GM12801 (cell line): ENCODE measurements around the gene MYADML2.

Source experiments
- CTCF ChIP-seq: IDR thresholded peaks from one replicate; pipeline ENCODE4 v1.5.1; 2011; ENCODE audit warnings: control low read depth; ENCODE audit not compliant: insufficient read length; ENCODE audit errors: extremely low read depth

Gene MYADML2

GRCh38 chr17:81980707-81981343, 33.8 kb upstream of the MYADML2 start:
- no peak for TF ChIP-seq CTCF

- TF ChIP-seq CTCF, result no peak
Measured at GRCh38 chr17:81980122-81980521, 33.1 kb upstream of the MYADML2 start.

GRCh38 chr17:81978524-81979298, 31.7 kb upstream of the MYADML2 start:
- TF ChIP-seq CTCF, result no peak

GRCh38 chr17:81977211-81977808, 30.3 kb upstream of the MYADML2 start, which contains the start of gene ASPSCR1:
ASPSCR1 (plus strand) TSS chr17:81977629; CDS start chr17:81977647, 18 bp downstream.
- TF ChIP-seq CTCF, result no peak

GRCh38 chr17:81976332-81977210, 29.5 kb upstream of the MYADML2 start:
- no peak for TF ChIP-seq CTCF

GRCh38 chr17:81973432-81973831, 26.4 kb upstream of the MYADML2 start:
- TF ChIP-seq CTCF, result no peak
